ENCODE results near the gene CBY1. TPM values are rescaled to one million over a fixed set of nuclear protein-coding genes. Genes with fewer than 3 reads are reported as not detected.

Gene CBY1
- total RNA-seq, 1 donor from 2014 or later = 10.3 TPM

GRCh38 chr22:38657045-38657909 is 839 bp downstream of the CBY1 start:
- Mint-ChIP-seq H3K9me3 (no peaks in the 10 kb centered on the region), H3K36me3 (ENCODE audit: low read depth) (no peaks in the 10 kb centered on the region), H3K4me3 (ENCODE audit: low read depth) (peak overlapping the region; percentile 85), H3K4me1 (ENCODE audit: low read depth) (peaks cover 10% of the 10 kb centered on the region), H3K27ac (peak overlapping the region; percentile 87), H3K27me3 (ENCODE audit: low read depth) (no peaks in the 10 kb centered on the region)
- intact Hi-C loops (cut with micrococcal nuclease) = loop anchor here (2.0 kb wide), 1 partner anchor 48 kb away; the partner anchor contains the start of gene GTPBP1
- peak; percentile 40 for DNase-seq (ENCODE audit: low spot score)

GRCh38 chr22:38674888-38675287 is 18.4 kb downstream of the CBY1 start:
- Mint-ChIP-seq H3K27me3 (ENCODE audit: low read depth) (no peaks in the 10 kb centered on the region), H3K27ac (no peak overlapping the region), H3K4me1 (ENCODE audit: low read depth) (no peaks in the 10 kb centered on the region), H3K9me3 (no peaks in the 10 kb centered on the region), H3K4me3 (ENCODE audit: low read depth) (no peak overlapping the region), H3K36me3 (ENCODE audit: low read depth) (peaks cover 27% of the 10 kb centered on the region)
- no peak for DNase-seq (ENCODE audit: low spot score)
- intact Hi-C loops (cut with micrococcal nuclease) = no loop called here

- no peak for DNase-seq (ENCODE audit: low spot score)
- intact Hi-C loops (cut with micrococcal nuclease) = no loop called here
- no peaks in the 10 kb centered on the region for H3K27me3 Mint-ChIP-seq (ENCODE audit: low read depth)
- no peaks in the 10 kb centered on the region for H3K4me1 Mint-ChIP-seq (ENCODE audit: low read depth)
- no peak overlapping the region for H3K4me3 Mint-ChIP-seq (ENCODE audit: low read depth)
- peaks cover 25% of the 10 kb centered on the region for H3K36me3 Mint-ChIP-seq (ENCODE audit: low read depth)
- no peaks in the 10 kb centered on the region for H3K9me3 Mint-ChIP-seq
- H3K27ac Mint-ChIP-seq = no peak overlapping the region
These were observed 19.4 kb downstream of the CBY1 start for GRCh38 chr22:38675833-38676232.

- Mint-ChIP-seq H3K9me3 (no peaks in the 10 kb centered on the region), H3K4me1 (ENCODE audit: low read depth) (peaks cover 11% of the 10 kb centered on the region), H3K36me3 (ENCODE audit: low read depth) (peaks cover 49% of the 10 kb centered on the region), H3K4me3 (ENCODE audit: low read depth) (peak within 1 kb of the TSS; percentile 97), H3K27ac (peak within 1 kb of the TSS; percentile 95), H3K27me3 (ENCODE audit: low read depth) (no peaks in the 10 kb centered on the region)
- intact Hi-C loops (cut with micrococcal nuclease) = loop anchor here (2.0 kb wide), 1 partner anchor 19 kb away; the partner anchor contains the start of gene JOSD1
- peak; percentile 82 for DNase-seq (ENCODE audit: low spot score)
These were observed 25.3 kb downstream of the CBY1 start, which contains the start of gene TOMM22 for GRCh38 chr22:38681582-38682335. Gene TOMM22 (plus strand): TSS chr22:38681957. CDS start chr22:38681979, 22 bp downstream.

GRCh38 chr22:38684895-38685294 is 28.5 kb downstream of the CBY1 start:
- intact Hi-C loops (cut with micrococcal nuclease) = no loop called here
- no peaks in the 10 kb centered on the region for H3K27me3 Mint-ChIP-seq (ENCODE audit: low read depth)
- peaks cover 78% of the 10 kb centered on the region for H3K36me3 Mint-ChIP-seq (ENCODE audit: low read depth)
- peaks cover 11% of the 10 kb centered on the region for H3K4me1 Mint-ChIP-seq (ENCODE audit: low read depth)
- no peak overlapping the region for H3K27ac Mint-ChIP-seq
- H3K4me3 Mint-ChIP-seq (ENCODE audit: low read depth) = no peak overlapping the region
- DNase-seq (ENCODE audit: low spot score) = no peak
- H3K9me3 Mint-ChIP-seq = no peaks in the 10 kb centered on the region

GRCh38 chr22:38685761-38686160 is 29.3 kb downstream of the CBY1 start:
- no peaks in the 10 kb centered on the region for H3K27me3 Mint-ChIP-seq (ENCODE audit: low read depth)

GRCh38 chr22:38689651-38690050 is 33.2 kb downstream of the CBY1 start:
- H3K9me3 Mint-ChIP-seq = no peaks in the 10 kb centered on the region
- DNase-seq (ENCODE audit: low spot score) = no peak
- intact Hi-C loops (cut with micrococcal nuclease) = no loop called here
- H3K4me3 Mint-ChIP-seq (ENCODE audit: low read depth) = no peak overlapping the region
- H3K27me3 Mint-ChIP-seq (ENCODE audit: low read depth) = no peaks in the 10 kb centered on the region
- peaks cover 86% of the 10 kb centered on the region for H3K36me3 Mint-ChIP-seq (ENCODE audit: low read depth)
- peaks cover 18% of the 10 kb centered on the region for H3K4me1 Mint-ChIP-seq (ENCODE audit: low read depth)
- no peak overlapping the region for H3K27ac Mint-ChIP-seq

More at GRCh38 chr22:38685761-38686160, 29.3 kb downstream of the CBY1 start:
- peaks cover 11% of the 10 kb centered on the region for H3K4me1 Mint-ChIP-seq (ENCODE audit: low read depth)
- H3K9me3 Mint-ChIP-seq = no peaks in the 10 kb centered on the region
- H3K36me3 Mint-ChIP-seq (ENCODE audit: low read depth) = peaks cover 84% of the 10 kb centered on the region
- intact Hi-C loops (cut with micrococcal nuclease) = no loop called here
- no peak overlapping the region for H3K4me3 Mint-ChIP-seq (ENCODE audit: low read depth)
- no peak overlapping the region for H3K27ac Mint-ChIP-seq
- DNase-seq (ENCODE audit: low spot score) = no peak

- H3K4me3 Mint-ChIP-seq (ENCODE audit: low read depth) = no peak overlapping the region
- peak overlapping the region; percentile 64 for H3K27ac Mint-ChIP-seq
- peaks cover 82% of the 10 kb centered on the region for H3K36me3 Mint-ChIP-seq (ENCODE audit: low read depth)
- no peaks in the 10 kb centered on the region for H3K9me3 Mint-ChIP-seq
- intact Hi-C loops (cut with micrococcal nuclease) = no loop called here
- no peaks in the 10 kb centered on the region for H3K27me3 Mint-ChIP-seq (ENCODE audit: low read depth)
- H3K4me1 Mint-ChIP-seq (ENCODE audit: low read depth) = peaks cover 53% of the 10 kb centered on the region
- no peak for DNase-seq (ENCODE audit: low spot score)
These were observed 37.6 kb downstream of the CBY1 start for GRCh38 chr22:38694049-38694448.

- H3K9me3 Mint-ChIP-seq = no peaks in the 10 kb centered on the region
- H3K27ac Mint-ChIP-seq = peak overlapping the region; percentile 77
- H3K36me3 Mint-ChIP-seq (ENCODE audit: low read depth) = peaks cover 82% of the 10 kb centered on the region
- H3K27me3 Mint-ChIP-seq (ENCODE audit: low read depth) = no peaks in the 10 kb centered on the region
- no peak for DNase-seq (ENCODE audit: low spot score)
- no peak overlapping the region for H3K4me3 Mint-ChIP-seq (ENCODE audit: low read depth)
- H3K4me1 Mint-ChIP-seq (ENCODE audit: low read depth) = peaks cover 54% of the 10 kb centered on the region
- intact Hi-C loops (cut with micrococcal nuclease) = no loop called here
These were observed 38.5 kb downstream of the CBY1 start for GRCh38 chr22:38694940-38695339.

- Mint-ChIP-seq H3K4me1 (ENCODE audit: low read depth) (peaks cover 51% of the 10 kb centered on the region), H3K9me3 (no peaks in the 10 kb centered on the region), H3K36me3 (ENCODE audit: low read depth) (peaks cover 73% of the 10 kb centered on the region), H3K27ac (peak overlapping the region; percentile 84), H3K27me3 (ENCODE audit: low read depth) (no peaks in the 10 kb centered on the region), H3K4me3 (ENCODE audit: low read depth) (peak overlapping the region; percentile 92)
- intact Hi-C loops (cut with micrococcal nuclease) = no loop called here
- DNase-seq (ENCODE audit: low spot score) = no peak
These were observed 40.4 kb downstream of the CBY1 start for GRCh38 chr22:38696606-38697424.

GRCh38 chr22:38697425-38698089 is 41.1 kb downstream of the CBY1 start:
- Mint-ChIP-seq H3K27ac (peak overlapping the region; percentile 84), H3K36me3 (ENCODE audit: low read depth) (peaks cover 66% of the 10 kb centered on the region), H3K4me1 (ENCODE audit: low read depth) (peaks cover 51% of the 10 kb centered on the region), H3K27me3 (ENCODE audit: low read depth) (no peaks in the 10 kb centered on the region), H3K9me3 (no peaks in the 10 kb centered on the region), H3K4me3 (ENCODE audit: low read depth) (peak overlapping the region; percentile 92)
- DNase-seq (ENCODE audit: low spot score) = no peak
- intact Hi-C loops (cut with micrococcal nuclease) = no loop called here
